IPS DF 6.9 (cell line): ENCODE measurements around the gene BCL11A.

Experiments
- DNase-seq: peaks from one replicate; pipeline ENCODE4 v3.0.0-alpha.2; 2013; ENCODE audit warnings: low read depth, low spot score
- H3K27ac ChIP-seq: one replicate; pipeline ENCODE4 v1.5.1; 2013; ENCODE audit warnings: low read length, control low read depth
- H3K27me3 ChIP-seq: 2 replicates; pipeline ENCODE4 v1.6.1; 2013; ENCODE audit warnings: mild to moderate bottlenecking, low read length; ENCODE audit not compliant: control insufficient read depth, insufficient read depth
- H3K36me3 ChIP-seq: 2 replicates; pipeline ENCODE4 v1.6.1; 2013; ENCODE audit warnings: low read length; ENCODE audit not compliant: control insufficient read depth, insufficient read depth
- H3K4me1 ChIP-seq: 2 replicates; pipeline ENCODE4 v1.6.1; 2013; ENCODE audit warnings: low read length; ENCODE audit not compliant: control insufficient read depth, insufficient read depth
- H3K4me3 ChIP-seq: 2 replicates; pipeline ENCODE4 v1.5.1; 2013; ENCODE audit warnings: mild to moderate bottlenecking, low read length
- H3K9me3 ChIP-seq: 2 replicates; pipeline ENCODE4 v1.6.1; 2013; ENCODE audit warnings: low read length, inconsistent platforms; ENCODE audit not compliant: control insufficient read depth, insufficient read depth
- WGBS: extraction: QIAGEN DNeasy Blood & Tissue Kit; methylation state at CpG from one replicate; pipeline ENCODE4 v1.1.7; 2013; ENCODE audit warnings: mixed read lengths, missing lambda C conversion rate; ENCODE audit not compliant: insufficient read length, insufficient coverage; 5-methylcytosine and 5-hydroxymethylcytosine counted together

The BCL11A gene

GRCh38 chr2:60439219-60439974, 114.1 kb downstream of the BCL11A start:
- Histone ChIP-seq H3K27me3 (no peaks in the 10 kb centered on the region), H3K9me3 (no peaks in the 10 kb centered on the region), H3K4me3 (no peak overlapping the region), H3K27ac (no peak overlapping the region), H3K4me1 (no peaks in the 10 kb centered on the region), H3K36me3 (no peaks in the 10 kb centered on the region)
- no peak for DNase-seq
- WGBS = no CpG with 5 or more reads among the region's 20 CpGs

- Histone ChIP-seq H3K4me3 (no peak overlapping the region), H3K36me3 (no peaks in the 10 kb centered on the region), H3K4me1 (no peaks in the 10 kb centered on the region), H3K27ac (no peak overlapping the region), H3K27me3 (no peaks in the 10 kb centered on the region), H3K9me3 (no peaks in the 10 kb centered on the region)
- no CpG with 5 or more reads among the region's 6 CpGs for WGBS
- DNase-seq = no peak
Observed at GRCh38 chr2:60438653-60439052, 114.8 kb downstream of the BCL11A start.

GRCh38 chr2:60438131-60438530, 115.3 kb downstream of the BCL11A start:
- DNase-seq = no peak
- no CpG with 5 or more reads among the region's 4 CpGs for whole genome bisulfite sequencing
- no peak overlapping the region for H3K4me3 ChIP-seq
- H3K27ac ChIP-seq = no peak overlapping the region
- H3K9me3 ChIP-seq = no peaks in the 10 kb centered on the region
- H3K4me1 ChIP-seq = no peaks in the 10 kb centered on the region
- no peaks in the 10 kb centered on the region for H3K27me3 ChIP-seq
- no peaks in the 10 kb centered on the region for H3K36me3 ChIP-seq

GRCh38 chr2:60437080-60437696, 116.3 kb downstream of the BCL11A start:
- Histone ChIP-seq H3K4me3 (no peak overlapping the region), H3K9me3 (no peaks in the 10 kb centered on the region), H3K4me1 (no peaks in the 10 kb centered on the region), H3K27me3 (no peaks in the 10 kb centered on the region), H3K36me3 (no peaks in the 10 kb centered on the region), H3K27ac (no peak overlapping the region)
- DNase-seq = no peak
- WGBS = no CpG with 5 or more reads among the region's 7 CpGs

- no peak overlapping the region for H3K27ac ChIP-seq
- H3K36me3 ChIP-seq = no peaks in the 10 kb centered on the region
- H3K9me3 ChIP-seq = no peaks in the 10 kb centered on the region
- no peaks in the 10 kb centered on the region for H3K4me1 ChIP-seq
- H3K4me3 ChIP-seq = no peak overlapping the region
- no CpG with 5 or more reads among the region's 5 CpGs for WGBS
- H3K27me3 ChIP-seq = no peaks in the 10 kb centered on the region
- no peak for DNase-seq
Observed at GRCh38 chr2:60433018-60433596, 120.3 kb downstream of the BCL11A start.

GRCh38 chr2:60432035-60432601, 121.3 kb downstream of the BCL11A start:
- H3K27me3 ChIP-seq = no peaks in the 10 kb centered on the region
- H3K36me3 ChIP-seq = no peaks in the 10 kb centered on the region
- H3K9me3 ChIP-seq = no peaks in the 10 kb centered on the region
- H3K27ac ChIP-seq = no peak overlapping the region
- no peak overlapping the region for H3K4me3 ChIP-seq
- H3K4me1 ChIP-seq = no peaks in the 10 kb centered on the region
- no CpG with 5 or more reads among the region's 8 CpGs for WGBS
- no peak for DNase-seq

- Histone ChIP-seq H3K9me3 (no peaks in the 10 kb centered on the region), H3K27ac (no peak overlapping the region), H3K4me3 (no peak overlapping the region), H3K4me1 (no peaks in the 10 kb centered on the region), H3K36me3 (no peaks in the 10 kb centered on the region), H3K27me3 (no peaks in the 10 kb centered on the region)
- no CpG with 5 or more reads among the region's 4 CpGs for WGBS
- no peak for DNase-seq
Observed at GRCh38 chr2:60429681-60430080, 123.8 kb downstream of the BCL11A start.

GRCh38 chr2:60426880-60427279, 126.6 kb downstream of the BCL11A start:
- H3K9me3 ChIP-seq = no peaks in the 10 kb centered on the region
- H3K27me3 ChIP-seq = no peaks in the 10 kb centered on the region
- H3K36me3 ChIP-seq = no peaks in the 10 kb centered on the region
- H3K27ac ChIP-seq = no peak overlapping the region
- H3K4me1 ChIP-seq = peaks cover 6% of the 10 kb centered on the region
- no peak for DNase-seq
- WGBS = no CpG with 5 or more reads among the region's 7 CpGs
- no peak overlapping the region for H3K4me3 ChIP-seq

- Histone ChIP-seq H3K27ac (no peak overlapping the region), H3K36me3 (no peaks in the 10 kb centered on the region), H3K4me3 (no peak overlapping the region), H3K9me3 (no peaks in the 10 kb centered on the region), H3K27me3 (no peaks in the 10 kb centered on the region), H3K4me1 (peaks cover 6% of the 10 kb centered on the region)
- DNase-seq = no peak
Observed at GRCh38 chr2:60426341-60426740, 127.1 kb downstream of the BCL11A start.

- Histone ChIP-seq H3K4me1 (peaks cover 6% of the 10 kb centered on the region), H3K36me3 (no peaks in the 10 kb centered on the region), H3K27ac (no peak overlapping the region), H3K4me3 (no peak overlapping the region), H3K27me3 (no peaks in the 10 kb centered on the region), H3K9me3 (no peaks in the 10 kb centered on the region)
- no CpG with 5 or more reads among the region's 5 CpGs for WGBS
- DNase-seq = no peak
Observed at GRCh38 chr2:60424233-60424632, 129.2 kb downstream of the BCL11A start.
